ENCODE results near the gene INA.

GRCh38 chr10:103232772-103233488, 44.0 kb upstream of the INA start:
- TF ChIP-seq, protein P1, sequence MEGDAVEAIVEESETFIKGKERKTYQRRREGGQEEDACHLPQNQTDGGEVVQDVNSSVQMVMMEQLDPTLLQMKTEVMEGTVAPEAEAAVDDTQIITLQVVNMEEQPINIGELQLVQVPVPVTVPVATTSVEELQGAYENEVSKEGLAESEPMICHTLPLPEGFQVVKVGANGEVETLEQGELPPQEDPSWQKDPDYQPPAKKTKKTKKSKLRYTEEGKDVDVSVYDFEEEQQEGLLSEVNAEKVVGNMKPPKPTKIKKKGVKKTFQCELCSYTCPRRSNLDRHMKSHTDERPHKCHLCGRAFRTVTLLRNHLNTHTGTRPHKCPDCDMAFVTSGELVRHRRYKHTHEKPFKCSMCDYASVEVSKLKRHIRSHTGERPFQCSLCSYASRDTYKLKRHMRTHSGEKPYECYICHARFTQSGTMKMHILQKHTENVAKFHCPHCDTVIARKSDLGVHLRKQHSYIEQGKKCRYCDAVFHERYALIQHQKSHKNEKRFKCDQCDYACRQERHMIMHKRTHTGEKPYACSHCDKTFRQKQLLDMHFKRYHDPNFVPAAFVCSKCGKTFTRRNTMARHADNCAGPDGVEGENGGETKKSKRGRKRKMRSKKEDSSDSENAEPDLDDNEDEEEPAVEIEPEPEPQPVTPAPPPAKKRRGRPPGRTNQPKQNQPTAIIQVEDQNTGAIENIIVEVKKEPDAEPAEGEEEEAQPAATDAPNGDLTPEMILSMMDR (conservative IDR thresholded peaks at IDR 0.05), result no peak
- TF ChIP-seq ZFX (IDR thresholded peaks at IDR 0.05), result no peak

Measured in C4-2B (cell line).